Measurements from ENCODE around the gene B4GALT5. TPM values are rescaled to one million over a fixed set of nuclear protein-coding genes. Genes with fewer than 3 reads are reported as not detected.

B4GALT5 gene
- total RNA-seq, 4 donors from 2014 or later, result 4.2 to 10.3 (median 7.1) TPM

- H3K4me3 ChIP-seq (ENCODE audit: low read depth, poor library complexity, severe bottlenecking), result no peak overlapping the region
- intact Hi-C loops (cut with DNase I; ENCODE audit: low total_unique reads), result loop anchor here (5.0 kb wide), 1 partner anchor 275 kb away; no protein-coding TSS in a partner anchor
- 83 to 92% methylated on average over 1 of the region's 1 CpG for WGBS, 2 donors
Observed at GRCh38 chr20:49607568-49607967, 106.1 kb downstream of the B4GALT5 start.

GRCh38 chr20:49603209-49603627, 110.5 kb downstream of the B4GALT5 start:
- no peak overlapping the region for H3K4me3 ChIP-seq (ENCODE audit: low read depth, poor library complexity, severe bottlenecking)
- DNase-seq (ENCODE audit: low spot score in 2 of 2), result no peak
- intact Hi-C loops (cut with DNase I; ENCODE audit: low total_unique reads), result loop anchor here (5.0 kb wide), 1 partner anchor 66 kb away; no protein-coding TSS in a partner anchor
- TF ChIP-seq CTCF (IDR thresholded peaks at IDR 0.05), result no peak
- TF ChIP-seq POLR2A (IDR thresholded peaks at IDR 0.05), result no peak
- 76 to 77% methylated on average over 11 of the region's 11 CpGs for WGBS, 2 donors

More at GRCh38 chr20:49607568-49607967, 106.1 kb downstream of the B4GALT5 start:
- DNase-seq (ENCODE audit: low spot score in 2 of 2), result no peak
- TF ChIP-seq CTCF (IDR thresholded peaks at IDR 0.05) (no peak), POLR2A (IDR thresholded peaks at IDR 0.05) (no peak)

GRCh38 chr20:49602345-49603208, 111.1 kb downstream of the B4GALT5 start:
- no peak for TF ChIP-seq POLR2A (IDR thresholded peaks at IDR 0.05)
- no peak for TF ChIP-seq CTCF (IDR thresholded peaks at IDR 0.05)
- WGBS, 2 donors, result 89 to 90% methylated on average over 9 of the region's 9 CpGs
- intact Hi-C loops (cut with DNase I; ENCODE audit: low total_unique reads), result loop anchor here (5.0 kb wide), 1 partner anchor 65 kb away; no protein-coding TSS in a partner anchor
- DNase-seq (ENCODE audit: low spot score in 2 of 2), result no peak
- H3K4me3 ChIP-seq (ENCODE audit: low read depth, poor library complexity, severe bottlenecking), result no peak overlapping the region

GRCh38 chr20:49601153-49601924, 112.3 kb downstream of the B4GALT5 start:
- TF ChIP-seq CTCF (IDR thresholded peaks at IDR 0.05) (no peak), POLR2A (IDR thresholded peaks at IDR 0.05) (no peak)
- 83 to 86% methylated on average over 5 of the region's 5 CpGs for WGBS, 2 donors
- H3K4me3 ChIP-seq (ENCODE audit: low read depth, poor library complexity, severe bottlenecking), result no peak overlapping the region
- DNase-seq (ENCODE audit: low spot score in 2 of 2), result no peak
- intact Hi-C loops (cut with DNase I; ENCODE audit: low total_unique reads), result loop anchor here (5.0 kb wide), 1 partner anchor 64 kb away; no protein-coding TSS in a partner anchor

GRCh38 chr20:49599746-49600113, 113.9 kb downstream of the B4GALT5 start:
- no peak for DNase-seq (ENCODE audit: low spot score in 2 of 2)
- intact Hi-C loops (cut with DNase I; ENCODE audit: low total_unique reads), result loop anchor here (5.0 kb wide), 1 partner anchor 62 kb away; no protein-coding TSS in a partner anchor
- 85 to 91% methylated on average over 4 of the region's 4 CpGs for WGBS, 2 donors
- H3K4me3 ChIP-seq (ENCODE audit: low read depth, poor library complexity, severe bottlenecking), result no peak overlapping the region
- TF ChIP-seq POLR2A (IDR thresholded peaks at IDR 0.05) (no peak), CTCF (IDR thresholded peaks at IDR 0.05) (no peak)

All from lower leg skin (tissue), 4 donors.